Suppressor macrophage (primary cell): Measurements from ENCODE around the gene ZNF548.
"Not testable (repeated sequence)": the region's sequence is repeated elsewhere in the genome, so short reads cannot be mapped to it uniquely, and the experiment has no call there.

Experiments used
- DNase-seq, 4 experiments: peaks; one replicate each; pipeline ENCODE4 v3.0.0-alpha.2; 2020 to 2022
- total RNA-seq, 17 experiments: gene quantifications; one replicate each; lab custom pipeline; 2026; ENCODE audit warnings: mixed read lengths in 6 of 17, inconsistent platforms in 3 of 17; lab: John Stamatoyannopoulos, UW

ZNF548 gene
- 4.3 to 17.8 (median 9.7) reads per million in 17 experiments for total RNA-seq

- DNase-seq, result peak; percentile 97 to 99 (median 98)
Observed at GRCh38 chr19:57389730-57390598, at the start of gene ZNF548. Gene ZNF548 (plus strand): TSS chr19:57389854. CDS start chr19:57390100, 246 bp downstream.

DNA sequence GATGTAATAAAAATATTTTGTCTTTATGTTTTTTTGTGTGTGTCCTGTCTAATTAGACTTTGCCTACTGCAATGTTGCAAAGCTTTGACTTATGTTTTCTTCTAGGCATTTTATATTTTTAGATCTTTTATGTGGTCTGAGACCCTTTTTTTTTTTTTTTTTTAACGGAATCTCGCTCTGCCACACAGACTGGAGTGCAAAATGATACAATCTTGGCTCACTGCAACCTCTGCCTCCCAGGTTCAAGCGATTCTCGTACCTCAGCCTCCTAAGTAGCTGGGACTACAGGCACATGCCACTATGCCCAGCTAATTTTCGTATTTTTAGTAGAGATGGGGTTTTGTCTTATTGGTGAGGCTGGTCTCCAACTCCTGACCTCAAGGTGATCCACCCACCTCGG, 47.1 kb upstream of the ZNF548 start:
- no peak for DNase-seq

DNA sequence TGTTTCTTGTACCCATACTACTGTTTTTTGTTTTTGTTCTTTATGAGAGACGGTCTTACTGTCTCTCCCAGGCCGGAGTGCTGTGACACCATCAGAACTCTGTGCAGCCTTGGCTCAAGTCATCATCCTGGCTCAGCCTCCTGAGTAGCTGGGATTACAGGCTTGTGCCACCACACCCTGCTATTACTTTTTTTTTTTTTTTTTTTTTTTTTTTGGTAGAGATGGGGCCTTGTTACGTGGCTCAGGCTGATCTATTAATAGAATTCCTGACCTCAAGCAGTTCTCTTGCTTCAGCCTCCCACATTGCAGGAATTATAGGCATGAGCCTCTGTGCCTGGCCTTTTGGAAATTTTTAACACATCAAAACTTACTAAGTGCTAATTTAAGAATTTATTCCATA, 41.5 kb upstream of the ZNF548 start:
- DNase-seq, result no peak

- peak; percentile 93 to 95 (median 94) for DNase-seq
Observed at GRCh38 chr19:57350877-57351805, 38.5 kb upstream of the ZNF548 start, which contains the start of gene ZNF304. Gene ZNF304 (plus strand): TSS chr19:57351271. CDS start chr19:57351665, 394 bp downstream.

GRCh38 chr19:57351867-57352266, 37.8 kb upstream of the ZNF548 start:
- DNase-seq, result no peak

DNA sequence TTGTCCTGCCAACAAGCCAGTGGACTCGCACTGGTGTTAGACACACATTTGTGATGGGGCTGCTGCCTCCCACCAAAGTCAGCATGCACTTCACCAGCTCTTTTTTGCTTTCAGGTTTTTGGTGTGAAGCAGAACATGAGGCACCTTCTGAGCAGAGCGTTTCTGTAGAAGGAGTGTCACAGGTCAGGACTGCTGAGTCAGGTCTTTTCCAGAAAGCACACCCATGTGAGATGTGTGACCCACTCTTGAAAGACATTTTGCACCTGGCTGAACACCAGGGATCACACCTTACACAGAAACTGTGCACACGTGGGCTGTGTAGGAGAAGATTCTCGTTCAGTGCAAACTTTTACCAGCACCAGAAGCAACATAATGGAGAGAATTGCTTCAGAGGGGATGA, 33.7 kb upstream of the ZNF548 start:
- no peak for DNase-seq

GRCh38 chr19:57357406-57357805, 32.2 kb upstream of the ZNF548 start:
- no peak for DNase-seq

GRCh38 chr19:57359300-57359699, 30.4 kb upstream of the ZNF548 start:
- DNase-seq, result no peak

GRCh38 chr19:57362419-57362818, 27.2 kb upstream of the ZNF548 start:
- DNase-seq, result no peak

DNA sequence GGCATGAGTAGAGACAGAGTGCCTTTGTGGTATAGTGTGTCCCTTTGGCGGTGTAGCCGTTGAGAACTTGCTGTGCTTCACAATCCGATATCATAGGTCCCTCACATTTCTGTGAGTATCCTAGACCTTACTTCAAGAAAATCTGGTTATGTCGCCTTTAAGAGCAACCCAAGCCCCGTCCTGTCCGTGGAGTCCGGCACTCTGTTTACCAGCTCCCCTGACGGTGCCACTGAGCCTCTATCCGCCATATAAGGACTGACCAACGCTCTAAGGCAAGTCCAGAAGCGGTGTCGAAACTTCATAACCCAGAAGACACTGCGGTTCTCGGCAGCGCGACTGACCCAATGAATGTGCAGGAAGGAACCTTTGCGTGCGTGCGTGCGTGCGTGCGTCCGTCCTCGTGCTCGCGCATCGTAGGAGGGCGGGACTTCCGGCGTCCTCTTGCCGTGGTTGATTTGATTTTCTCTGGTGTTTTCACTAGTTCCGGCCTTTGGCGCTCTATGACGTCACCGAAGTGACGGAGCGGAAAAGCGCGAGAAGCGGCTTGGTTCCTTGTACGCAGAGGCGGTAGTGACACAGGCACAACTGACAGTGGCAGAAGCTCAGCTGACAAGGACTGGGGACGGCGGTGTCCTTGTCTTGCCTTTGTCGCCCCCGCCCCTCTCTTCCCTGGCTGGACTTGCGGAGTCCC, 26.5 kb upstream of the ZNF548 start, which contains the start of the genes TRAPPC2B and ZNF547:
Gene TRAPPC2B (plus strand): TSS at position 555 of the 691 bp plus-strand sequence. CDS start 1,283 bp downstream, outside the sequence.
Gene ZNF547 (plus strand): TSS at position 555 of the 691 bp plus-strand sequence. CDS start 5,005 bp downstream, outside the sequence.
- DNase-seq, result peak; percentile 99 to 100 (median 100)

GRCh38 chr19:57363688-57364181, 25.9 kb upstream of the ZNF548 start:
- DNase-seq, result peak; percentile 4 to 23 (median 9)

- DNase-seq, result no peak
Observed at GRCh38 chr19:57366776-57367175, 22.9 kb upstream of the ZNF548 start.

GRCh38 chr19:57374179-57374578, 15.5 kb upstream of the ZNF548 start:
- DNase-seq, result no peak

DNA sequence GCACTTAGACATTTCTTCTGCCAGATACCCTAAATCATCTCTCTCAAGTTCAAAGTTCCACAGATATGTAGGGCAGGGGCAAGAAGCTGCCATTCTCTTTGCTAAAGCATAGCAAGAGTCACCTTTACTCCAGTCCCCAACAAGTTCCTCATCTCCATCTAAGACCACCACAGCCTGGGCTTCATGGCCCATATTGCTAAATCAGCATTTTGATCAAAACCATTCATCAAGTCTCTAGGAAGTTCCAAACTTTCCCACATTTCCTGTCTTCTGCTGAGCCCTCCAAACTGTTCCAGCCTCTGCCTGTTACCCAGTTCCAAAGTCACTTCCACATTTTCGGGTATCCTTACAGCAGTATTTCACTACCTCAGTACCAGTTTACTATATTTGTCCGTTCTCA, 15.0 kb upstream of the ZNF548 start:
- not testable (repeated sequence) for DNase-seq

DNA sequence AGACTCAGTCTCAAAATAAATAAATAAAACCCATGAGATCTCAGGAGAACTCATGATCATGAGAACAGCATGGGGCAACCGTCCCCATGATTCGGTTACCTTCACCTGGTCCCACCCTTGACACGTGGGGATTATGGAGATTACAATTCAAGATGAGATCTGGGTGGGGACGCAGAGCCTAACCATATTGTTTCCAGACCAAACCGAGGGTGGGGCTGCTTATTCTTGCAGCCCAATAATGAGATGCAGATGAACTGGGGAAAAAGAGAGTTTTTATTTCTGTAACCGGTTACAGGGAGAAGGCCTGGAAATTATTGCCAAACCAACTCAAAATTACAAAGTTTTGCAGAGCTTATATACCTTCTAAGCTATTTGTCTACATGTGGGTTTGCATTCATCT, 13.5 kb upstream of the ZNF548 start:
- no peak for DNase-seq

- DNase-seq, result no peak
Observed at GRCh38 chr19:57377498-57378146, 12.0 kb upstream of the ZNF548 start.

GRCh38 chr19:57380923-57381322, 8.7 kb upstream of the ZNF548 start:
- DNase-seq, result no peak

DNA sequence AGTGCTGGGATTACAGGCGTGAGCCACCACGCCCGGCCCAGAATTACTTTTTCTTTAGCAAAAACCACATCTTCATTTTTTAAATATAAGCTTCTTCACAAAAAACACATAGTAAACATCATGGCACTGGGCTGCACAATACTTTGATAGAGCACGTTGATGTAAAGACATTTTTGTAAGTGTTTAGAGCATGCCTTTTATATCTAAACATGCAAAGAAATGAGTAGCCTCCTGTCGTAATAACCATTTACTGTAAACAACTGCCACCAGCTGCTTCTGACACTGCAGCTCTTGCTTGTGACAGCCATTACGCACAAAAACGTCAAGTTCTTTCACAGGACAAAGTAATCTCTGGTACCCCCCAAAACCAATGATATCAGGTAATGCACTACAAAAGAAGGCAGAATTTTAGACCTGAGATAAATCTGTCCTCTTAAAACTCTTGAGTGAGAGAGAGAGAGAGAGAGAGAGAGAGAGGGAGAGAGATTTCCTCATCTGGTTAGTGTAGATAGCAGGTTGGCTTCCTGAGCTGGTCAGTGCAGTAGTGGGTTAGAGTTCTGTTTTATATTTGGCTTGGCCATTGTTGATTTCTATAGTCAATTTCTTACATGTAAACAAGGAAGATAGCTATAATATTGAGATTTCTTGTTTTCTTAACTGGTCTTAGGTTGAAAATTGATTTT, 6.7 kb upstream of the ZNF548 start:
- no peak for DNase-seq

DNA sequence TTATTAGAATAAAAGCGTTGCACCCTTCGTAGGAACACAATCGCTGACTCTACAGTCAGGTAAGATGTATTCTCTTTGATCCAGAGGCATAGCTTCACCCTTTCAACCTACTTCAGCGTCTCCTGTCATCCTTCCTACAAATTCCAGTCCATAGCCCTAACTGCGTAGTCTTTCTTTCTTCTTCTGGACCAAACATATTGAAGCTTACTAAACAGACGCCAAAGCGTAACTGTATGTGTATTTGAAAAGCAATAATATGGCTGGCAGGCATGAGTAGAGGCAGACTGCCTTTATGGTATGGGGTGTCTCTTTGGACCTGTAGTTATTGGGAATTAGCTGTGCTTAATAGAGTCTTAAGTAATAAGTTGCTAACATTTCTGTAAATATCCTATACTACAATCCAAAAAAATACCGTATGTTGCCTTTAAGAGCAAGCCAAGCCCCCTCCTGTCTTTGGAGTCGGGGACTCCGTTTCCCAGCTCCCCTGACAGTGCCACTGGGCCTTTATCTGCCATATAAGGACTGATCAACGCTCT, 392 bp upstream of the ZNF548 start:
- no peak for DNase-seq

GRCh38 chr19:57395710-57396109, 6.1 kb downstream of the ZNF548 start:
- no peak for DNase-seq

DNA sequence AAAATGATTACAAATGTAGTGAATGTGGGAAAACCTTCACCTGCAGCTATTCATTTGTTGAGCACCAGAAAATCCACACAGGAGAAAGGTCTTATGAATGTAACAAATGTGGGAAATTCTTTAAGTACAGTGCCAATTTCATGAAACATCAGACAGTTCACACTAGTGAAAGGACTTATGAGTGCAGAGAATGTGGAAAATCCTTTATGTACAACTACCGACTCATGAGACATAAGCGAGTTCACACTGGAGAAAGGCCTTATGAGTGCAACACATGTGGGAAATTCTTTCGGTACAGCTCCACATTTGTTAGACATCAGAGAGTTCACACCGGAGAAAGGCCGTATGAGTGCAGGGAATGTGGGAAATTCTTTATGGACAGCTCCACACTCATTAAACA, 9.2 kb downstream of the ZNF548 start:
- DNase-seq, result no peak
